Hippocampal formation (tissue), 2 donors: ENCODE data around the gene PRELP.
"Not testable (repeated sequence)": the region's sequence is repeated elsewhere in the genome, so short reads cannot be mapped to it uniquely, and the experiment has no call there.

ENCODE experiments used
- DNase-seq, 2 donors: peaks; one replicate each; lab custom pipeline; 2025; lab: John Stamatoyannopoulos, UW

PRELP gene

DNA sequence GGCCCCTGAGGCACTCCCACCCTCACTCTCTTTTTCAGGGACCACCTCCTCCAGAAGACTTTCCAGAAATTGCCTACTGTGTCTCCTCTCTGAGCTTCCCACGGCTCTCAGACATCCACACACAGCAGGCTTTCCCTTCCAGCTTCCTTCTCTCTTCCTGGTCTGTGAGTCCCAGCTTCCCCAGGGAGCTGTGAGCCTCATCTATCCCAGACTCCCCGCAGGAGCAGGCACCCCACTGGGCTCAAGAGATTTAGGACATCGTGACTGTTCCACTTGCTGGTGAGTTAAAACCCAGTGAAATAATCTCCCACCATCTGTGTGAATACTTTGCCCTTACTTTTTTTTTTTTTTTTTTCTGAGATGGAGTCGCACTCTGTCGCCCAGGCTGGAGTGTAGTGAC, 22.0 kb upstream of the PRELP start:
- no peak for DNase-seq

DNA sequence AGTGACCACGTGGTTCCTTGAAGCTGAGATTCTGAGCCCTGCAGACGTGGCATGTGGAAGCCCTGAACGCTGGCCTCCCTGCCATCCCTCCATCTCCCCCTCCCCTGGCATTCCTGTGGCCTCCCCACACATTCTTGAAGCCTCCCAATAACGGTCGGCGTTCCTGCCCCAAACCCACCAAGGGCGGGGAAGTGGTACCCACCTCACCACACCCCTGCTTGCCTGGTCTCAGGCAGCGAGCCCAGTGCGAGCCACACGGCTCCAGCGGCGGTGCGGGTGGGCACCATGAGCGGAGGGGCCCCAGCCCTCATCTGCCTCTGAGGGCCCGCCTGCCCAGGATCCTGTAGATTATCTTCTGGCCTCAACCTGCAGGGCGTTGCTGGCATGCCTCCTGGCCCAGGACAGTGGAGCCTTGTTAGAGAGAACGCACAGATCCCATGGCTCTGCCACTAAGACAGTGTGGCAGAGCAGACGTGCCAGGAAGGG, 20.6 kb upstream of the PRELP start:
- DNase-seq = no peak

DNA sequence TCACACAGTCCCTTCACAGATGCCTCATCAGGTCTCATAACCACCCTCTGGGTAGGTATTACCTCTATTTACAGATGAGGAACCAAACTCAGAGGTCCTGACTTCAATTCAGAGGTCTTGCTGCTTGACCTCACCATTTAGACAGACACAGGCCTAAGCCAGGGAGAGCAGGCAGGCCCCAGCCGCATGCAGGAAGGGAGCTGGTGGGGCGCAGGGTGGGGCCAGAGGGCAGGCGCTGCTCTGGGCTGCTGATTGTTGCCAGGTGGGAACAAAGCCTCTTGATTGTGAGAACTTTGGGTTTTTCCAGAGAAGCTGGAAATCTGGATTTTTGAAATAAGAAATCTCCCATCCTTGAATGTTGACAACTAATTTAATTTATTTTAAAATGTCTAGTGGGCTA, 19.9 kb upstream of the PRELP start:
- DNase-seq = no peak

DNA sequence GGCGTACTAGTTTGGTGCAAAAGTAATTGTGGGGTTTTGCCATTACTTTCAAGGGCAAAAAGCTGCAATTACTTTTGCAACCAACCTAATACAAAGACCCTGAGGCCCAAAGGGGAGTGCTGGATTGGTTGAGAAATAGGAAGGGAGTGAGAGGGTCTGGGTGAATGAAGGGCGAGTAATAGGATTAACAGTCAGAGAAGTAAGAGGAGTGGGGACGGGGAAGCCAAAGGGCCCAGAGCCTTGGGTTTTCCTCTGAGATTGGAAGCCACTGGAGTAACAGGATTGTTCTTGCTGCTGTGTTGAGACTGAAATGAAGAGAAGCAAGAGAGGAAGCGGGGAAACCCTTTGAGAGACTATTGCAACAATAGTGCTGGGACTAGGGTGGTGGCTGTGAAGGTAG, 19.0 kb upstream of the PRELP start:
- no peak for DNase-seq

DNA sequence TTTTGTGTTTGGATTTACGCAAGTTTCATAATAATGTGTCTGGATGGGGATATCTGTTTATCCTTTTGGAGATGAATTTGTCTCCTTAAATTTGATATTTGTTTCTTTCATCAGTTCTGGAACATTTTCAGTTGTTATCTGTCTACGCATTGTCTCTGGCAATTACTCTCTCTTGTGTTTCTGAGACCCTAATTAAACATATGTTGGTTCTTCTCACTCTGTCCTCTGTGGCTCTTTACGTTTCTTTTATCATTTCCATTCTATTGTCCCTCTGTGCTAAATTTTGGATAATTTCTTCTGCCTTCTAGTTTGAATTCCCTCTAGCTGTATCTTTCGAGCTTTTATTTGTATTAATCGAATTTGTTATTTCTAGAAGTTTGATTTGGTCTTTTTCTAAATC, 17.5 kb upstream of the PRELP start:
- DNase-seq = no peak

DNA sequence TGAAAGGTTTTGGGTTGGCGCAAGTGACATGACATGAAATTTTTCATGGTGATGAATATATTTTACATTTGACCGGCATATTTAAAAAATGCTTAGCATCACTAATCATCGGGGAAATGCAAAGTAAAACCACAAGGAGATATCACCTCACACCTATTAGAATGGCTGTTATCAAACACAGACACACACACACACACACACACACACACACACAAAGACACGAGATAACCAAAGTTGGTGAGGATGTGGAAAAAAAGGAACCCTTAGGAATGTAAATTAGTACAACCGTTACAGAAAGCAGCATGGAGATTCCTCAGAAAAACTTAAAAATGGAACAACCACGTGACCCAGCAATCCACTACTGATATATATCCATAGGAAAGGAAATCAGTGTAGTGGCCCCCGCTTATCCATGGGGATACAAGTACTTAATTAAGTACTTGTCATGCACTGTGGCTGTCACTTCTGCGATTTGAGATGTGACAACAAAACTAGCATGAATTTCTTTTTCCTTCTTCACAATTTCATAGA, 15.9 kb upstream of the PRELP start:
- DNase-seq = no peak

DNA sequence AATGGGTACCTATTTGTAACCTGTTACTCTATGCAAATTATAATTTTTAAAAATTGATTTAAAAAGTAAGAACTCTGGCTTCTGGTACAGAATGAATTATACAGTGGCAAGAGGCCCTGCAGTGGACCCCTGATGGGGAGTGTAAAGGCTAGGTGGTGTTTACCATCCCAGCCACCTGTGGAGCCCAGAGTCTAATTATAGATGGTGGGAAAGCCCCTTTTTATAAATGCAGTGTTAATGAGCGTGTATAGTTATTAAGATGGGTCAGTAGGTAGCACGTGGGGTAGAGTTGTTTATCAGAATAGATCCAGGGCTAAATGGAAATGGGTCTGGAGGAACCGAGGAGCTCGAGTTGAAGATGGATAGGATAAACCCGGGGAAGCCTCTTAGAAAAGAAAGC, 13.9 kb upstream of the PRELP start:
- DNase-seq = no peak

DNA sequence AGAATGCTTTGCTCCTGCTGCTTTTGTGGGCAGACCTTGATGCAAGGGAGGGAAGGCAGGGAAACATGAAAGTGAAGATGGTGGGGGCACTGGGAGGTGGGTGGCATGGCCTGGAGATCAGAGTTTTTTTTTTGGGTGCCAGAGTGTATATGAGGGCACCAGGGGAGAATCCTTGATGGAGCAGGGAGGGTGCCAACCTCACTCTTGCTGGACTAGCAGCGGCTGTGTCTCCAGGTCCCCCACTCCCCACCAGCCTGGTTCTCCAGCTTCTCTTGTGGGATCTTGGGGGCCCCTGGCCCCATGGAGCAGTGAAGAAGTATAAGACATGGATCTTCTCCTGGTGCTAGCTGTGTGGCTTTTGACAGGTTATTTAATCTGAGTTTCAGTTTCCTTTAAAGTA, 13.5 kb upstream of the PRELP start:
- DNase-seq = no peak

DNA sequence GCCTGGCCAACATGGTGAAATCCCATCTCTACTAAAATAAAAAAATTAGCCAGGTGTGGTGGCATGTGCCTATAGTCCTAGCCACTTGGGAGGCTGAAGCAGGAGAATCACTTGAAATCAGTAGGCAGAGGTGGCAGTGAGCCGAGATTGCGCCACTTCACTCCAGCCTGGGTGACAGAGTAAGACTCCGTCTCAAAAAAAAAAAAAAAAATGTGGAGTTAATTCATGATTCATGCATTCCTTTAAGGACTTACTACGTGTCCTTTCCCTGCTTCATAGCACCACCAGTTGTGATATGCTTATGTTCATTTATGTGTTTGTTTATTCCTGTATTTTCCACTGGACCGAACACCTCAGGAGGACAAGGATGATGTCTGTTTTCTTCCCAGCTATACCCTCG, 12.7 kb upstream of the PRELP start:
- DNase-seq = no peak

DNA sequence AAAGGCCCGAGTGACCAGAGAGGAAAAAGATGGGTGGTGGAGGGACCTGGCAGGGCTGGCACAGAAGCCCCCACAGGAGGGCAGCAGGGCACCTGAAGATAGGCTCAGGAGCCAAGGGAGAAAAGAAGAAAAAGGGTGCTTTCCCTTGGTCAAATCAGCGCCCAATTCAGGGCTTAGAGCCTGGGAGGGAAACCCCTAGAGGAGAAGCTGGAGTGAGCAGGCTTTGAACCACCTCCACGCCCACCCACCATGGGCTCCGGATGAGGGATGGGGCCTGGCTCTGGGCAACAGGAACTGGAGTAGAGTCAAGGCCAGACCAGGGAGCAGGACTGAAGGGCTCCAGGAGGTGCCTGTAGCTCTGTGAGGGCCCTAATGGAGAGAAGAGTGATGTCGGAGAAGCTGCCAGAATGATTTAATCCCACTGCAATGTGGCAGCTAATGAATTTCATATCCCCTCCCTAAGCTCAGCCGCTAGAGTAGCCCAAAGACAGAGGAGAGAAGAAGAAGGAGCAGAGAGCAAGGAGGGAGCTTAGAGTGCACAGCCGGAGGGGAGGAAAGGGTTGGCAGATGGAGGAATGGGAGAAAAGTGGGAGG, 12.0 kb upstream of the PRELP start:
- no peak for DNase-seq

DNA sequence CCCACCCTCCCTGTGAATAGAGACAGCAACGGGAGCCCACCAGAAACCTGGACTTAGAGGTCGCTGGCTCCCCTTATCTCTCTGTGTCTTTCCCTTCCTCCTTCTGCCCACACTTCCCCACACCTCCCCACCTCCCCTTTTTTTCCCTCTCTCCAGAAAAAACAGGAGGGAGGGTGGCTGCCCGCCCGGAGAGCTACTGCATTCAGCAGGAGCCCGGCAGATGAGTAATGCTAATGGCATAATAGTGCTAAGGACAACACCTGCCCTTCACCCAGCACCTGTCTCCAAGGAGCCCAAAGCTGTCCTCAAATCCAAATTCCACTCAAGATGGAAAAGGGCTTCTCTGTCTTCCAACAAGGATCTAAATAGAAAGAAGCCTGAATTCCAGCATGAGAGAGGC, 11.4 kb upstream of the PRELP start:
- no peak for DNase-seq

DNA sequence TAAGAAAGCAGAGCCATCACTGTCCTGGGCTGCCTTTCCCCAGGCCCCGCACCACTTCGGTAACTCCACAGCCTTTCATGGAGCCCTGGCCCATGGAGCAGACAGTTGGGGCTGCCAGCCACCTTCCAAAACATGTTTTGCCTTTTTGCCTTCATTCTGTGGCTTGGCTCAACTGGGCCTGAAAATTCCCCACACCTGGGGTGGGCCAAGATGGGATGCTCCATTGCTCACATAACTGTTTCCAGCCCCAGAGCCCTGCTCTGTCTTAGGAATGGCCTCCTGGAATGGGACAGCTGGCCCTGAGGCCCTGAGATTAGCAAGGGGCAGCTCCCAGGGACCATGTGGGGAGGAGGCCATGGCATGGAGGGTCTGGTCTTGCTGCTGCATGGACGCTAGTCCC, 10.9 kb upstream of the PRELP start:
- no peak for DNase-seq

DNA sequence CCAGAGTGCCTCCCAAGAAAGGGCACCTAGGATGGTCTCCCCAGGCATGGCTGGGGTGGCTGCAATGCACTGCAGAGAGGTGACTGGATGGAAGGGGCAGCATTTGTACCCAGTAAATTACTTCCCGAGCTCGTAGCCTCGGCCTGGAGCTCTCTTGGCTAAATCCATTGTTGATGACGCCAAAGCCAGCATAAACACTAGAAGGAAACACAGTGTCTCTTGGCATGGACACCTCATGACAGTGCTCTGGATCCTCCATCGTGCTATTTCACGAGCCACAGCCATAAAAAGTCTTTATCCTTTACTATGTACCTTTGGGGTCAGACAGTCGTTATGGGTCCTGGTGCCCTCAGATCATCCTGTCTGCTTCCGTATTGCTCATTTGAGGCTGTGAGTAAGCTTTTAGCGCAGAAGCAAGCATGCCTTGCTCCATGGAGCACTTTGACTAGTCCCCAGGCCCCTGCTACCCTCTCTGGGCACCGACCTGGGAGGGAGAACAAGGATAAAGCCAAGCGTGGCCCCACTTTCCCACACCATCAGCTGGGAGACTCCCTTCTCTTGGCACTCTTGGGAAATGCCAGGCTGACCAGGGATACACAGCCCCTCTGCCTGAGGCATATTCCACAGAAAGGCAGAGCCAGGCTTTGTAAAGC, 10.3 kb upstream of the PRELP start:
- no peak for DNase-seq

DNA sequence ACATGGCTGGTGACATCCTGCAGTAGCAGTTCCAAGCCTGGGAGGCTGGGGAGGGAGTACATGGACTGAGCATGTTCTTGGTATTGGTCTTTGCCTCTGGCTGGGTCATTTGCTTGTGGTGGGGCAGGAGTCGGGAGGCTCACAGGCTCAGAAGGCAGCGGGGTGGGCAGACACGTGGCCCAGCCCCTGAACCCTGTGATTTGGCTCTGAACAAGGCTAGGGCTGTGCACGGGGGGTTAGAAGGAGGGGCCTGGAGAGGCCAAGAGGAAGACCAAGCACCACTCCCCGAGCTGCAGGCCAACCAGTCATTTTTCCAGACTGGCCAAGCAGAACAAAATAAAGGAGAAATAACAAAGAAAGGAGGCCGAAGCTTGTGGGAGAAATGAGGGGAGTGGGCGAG, 9.7 kb upstream of the PRELP start:
- no peak for DNase-seq

DNA sequence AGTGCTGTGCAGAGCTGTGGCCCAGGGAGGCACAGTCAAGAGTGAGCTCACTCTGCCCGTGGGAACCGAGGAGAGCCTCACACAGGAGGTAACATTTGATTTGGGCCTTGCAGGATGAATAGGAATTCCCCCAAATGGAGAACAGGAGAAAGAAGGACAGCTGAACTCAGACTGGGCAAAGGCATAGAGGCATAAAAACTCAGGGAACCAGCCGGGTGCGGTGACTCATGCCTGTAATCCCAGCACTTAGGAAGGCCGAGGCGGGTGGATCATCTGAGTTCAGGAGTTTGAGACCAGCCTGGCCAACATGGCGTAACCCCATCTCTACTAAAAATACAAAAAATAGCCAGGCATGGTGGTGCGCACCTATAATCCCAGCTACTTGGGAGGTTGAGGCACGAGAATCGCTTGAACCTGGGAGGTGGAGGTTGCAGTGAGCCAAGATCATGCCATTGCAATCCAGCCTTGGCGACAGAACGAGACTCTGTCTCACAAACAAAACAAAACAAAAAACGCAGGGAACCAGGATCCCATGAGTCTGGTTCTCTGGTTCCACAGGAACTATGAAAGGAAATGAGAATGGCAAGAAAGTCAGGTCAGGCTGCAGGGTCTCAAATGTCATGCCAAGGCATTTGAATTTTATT, 8.6 kb upstream of the PRELP start:
- not testable (repeated sequence) for DNase-seq

DNA sequence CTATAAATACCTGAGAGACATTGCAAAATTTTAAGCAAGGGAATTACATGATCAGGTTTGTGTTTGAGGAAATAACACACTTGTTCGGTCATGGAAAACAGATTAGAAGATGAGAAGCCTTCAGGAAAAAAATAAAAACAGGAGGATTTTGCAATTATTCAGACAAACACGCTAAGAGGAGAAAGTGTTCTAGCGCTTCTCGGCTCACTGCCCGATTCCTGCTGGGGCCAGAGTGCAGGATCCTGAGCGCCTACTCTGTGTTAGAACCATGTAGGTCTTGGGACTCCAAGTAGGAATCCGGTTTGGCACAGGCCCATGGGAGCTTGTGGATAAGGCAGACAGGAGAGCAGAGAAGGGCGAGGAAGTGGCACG, 8.1 kb upstream of the PRELP start:
- DNase-seq = no peak

DNA sequence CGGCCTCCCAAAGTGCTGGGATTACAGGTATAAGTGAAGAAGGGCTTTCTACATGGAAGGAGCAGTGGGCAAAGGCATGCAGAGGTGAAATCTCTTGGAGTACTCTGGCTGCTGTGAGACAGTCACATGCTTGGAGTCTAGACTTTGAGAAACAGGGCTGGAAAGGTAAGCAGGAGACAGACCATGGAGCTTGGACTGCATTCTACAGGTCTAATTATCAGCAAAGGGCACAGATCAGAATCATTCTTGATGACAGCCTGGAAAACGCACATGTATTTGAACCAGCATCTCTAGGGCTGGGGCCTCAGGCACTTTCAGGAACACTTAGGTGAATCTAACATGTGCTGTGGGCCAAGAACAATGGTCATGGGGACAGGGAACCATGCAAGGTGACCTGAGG, 7.3 kb upstream of the PRELP start:
- DNase-seq = no peak

DNA sequence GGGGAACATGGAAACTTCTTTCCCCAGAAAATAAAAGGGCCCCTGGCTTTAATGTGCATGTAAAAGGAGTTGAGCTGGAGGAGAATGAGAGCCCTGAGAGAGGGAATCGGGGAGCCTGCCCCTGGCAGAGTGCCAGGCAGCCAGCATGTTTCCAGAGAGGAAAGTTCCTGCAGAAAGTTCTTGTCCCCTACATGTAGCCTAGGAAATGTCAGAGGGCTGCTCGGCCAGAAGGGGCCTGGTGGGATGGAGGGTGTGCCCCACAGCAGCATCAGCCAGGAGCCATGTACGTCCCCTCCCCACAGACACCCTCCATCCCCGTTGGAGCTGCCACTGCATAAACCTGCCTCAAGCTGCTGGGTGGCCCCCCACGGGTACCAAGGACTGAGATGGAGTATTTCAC, 5.4 kb upstream of the PRELP start:
- DNase-seq = no peak

DNA sequence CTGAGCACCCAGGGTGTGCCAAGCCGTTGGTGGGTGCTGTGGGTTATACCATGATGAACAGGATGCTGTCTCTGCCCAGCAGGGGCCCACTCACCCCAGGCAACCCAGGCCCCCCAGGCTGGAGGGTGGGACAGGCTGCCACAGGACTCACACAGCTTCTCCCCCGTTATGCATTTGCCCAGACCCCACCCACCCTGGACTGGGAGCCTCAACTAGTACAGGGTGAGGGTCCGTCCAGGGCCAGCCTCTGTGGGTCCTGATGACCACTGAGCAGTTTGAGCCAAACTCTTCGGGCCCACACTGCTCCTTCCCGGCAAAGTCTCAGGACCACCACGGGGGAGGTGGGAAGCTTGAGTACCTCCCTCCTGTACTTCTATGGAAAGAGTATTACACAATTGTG, 3.8 kb upstream of the PRELP start:
- no peak for DNase-seq

DNA sequence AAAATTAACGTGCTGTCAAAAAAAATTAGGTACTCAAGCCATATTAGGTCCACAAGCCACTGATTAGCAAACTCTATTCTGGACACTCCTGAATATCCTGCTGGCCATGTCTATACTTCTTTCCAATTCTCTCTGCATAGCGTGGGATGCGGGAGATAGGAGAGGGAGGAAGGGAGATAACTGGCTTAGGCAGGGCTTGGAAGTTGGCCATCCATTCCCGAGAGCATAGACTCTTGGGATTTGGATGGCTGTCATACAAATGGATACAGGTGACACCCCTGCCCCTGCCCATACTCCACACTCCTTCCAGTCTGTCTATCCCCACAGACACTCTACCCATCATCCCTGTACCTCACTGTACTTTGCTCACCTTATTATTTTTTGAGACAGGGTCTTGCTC, 2.3 kb upstream of the PRELP start:
- DNase-seq = no peak

DNA sequence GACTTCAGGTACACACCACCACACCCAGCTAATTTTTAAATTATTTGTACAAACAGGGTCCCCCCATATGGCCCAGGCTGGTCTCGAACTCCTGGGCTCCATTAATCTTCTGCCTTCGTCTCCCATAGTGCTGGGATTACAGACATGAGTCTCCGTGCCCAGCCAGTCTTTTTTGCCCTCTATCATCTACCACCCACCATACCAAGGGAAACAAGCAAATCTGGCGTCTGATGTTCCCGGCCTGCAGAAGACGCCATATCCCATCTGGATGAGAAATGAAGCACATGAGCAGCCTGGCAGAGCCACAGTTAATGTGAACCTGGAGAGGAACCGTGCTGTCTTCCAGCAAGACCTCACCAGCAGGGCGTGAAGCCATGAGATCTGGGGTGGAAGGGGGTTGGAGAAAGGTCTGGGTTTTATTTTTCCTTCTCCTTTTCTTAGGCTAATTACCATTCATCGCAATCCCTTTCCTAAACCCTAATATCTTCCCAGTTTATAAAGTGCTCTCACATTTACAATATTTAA, 1.8 kb upstream of the PRELP start:
- no peak for DNase-seq

DNA sequence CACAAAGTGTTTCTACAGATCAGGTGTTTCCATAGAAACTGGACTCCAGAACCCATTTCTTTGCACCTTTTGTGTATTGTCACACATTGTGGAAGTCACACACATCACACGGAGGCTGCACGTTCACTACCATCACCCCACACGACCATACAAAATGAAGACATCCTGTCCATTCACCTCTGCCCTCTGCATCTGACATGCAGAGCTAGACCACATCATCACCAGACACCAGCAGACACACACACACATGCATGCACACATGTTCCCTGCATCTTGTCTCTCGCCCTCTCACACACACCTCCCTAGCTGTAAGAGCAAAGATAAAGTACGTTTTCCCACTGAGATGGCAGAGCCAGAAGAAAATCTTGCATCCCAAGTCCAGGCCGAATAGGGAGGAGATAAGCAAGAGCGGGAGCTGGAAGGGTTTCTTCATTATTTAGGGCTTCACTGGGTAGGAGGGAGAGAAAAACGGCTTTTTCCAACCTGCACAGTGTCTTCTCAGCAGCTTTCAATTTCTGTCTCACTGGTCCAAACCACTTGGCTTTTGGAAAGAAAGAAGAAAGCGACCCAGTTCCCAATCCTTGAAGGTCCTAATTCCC, 709 bp downstream of the PRELP start:
- DNase-seq = no peak

DNA sequence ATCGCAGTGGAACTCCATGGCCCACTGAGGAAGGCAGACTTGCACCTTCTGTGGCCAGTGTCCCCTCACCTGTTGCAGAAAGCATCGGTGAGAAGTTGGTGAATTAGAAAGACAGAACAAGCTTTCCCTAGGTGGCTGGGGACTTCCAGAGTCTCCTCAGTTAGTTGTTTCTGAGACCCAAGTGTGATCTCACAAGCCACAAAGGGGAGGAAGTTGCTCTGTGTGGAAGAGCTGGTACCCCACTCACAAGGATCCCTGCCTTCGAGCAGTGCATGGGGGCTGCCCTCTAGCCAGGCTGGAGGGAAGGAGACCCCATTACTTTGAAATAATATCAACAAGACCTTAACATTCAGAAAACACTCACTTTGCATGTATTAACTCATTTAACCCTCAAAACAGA, 2.1 kb downstream of the PRELP start:
- no peak for DNase-seq
